ENCODE results near the gene HRH3. TPM values are rescaled to one million over a fixed set of nuclear protein-coding genes. Genes with fewer than 3 reads are reported as not detected.

The HRH3 gene
- total RNA-seq, 4 donors from 2014 or later = not detected

DNA sequence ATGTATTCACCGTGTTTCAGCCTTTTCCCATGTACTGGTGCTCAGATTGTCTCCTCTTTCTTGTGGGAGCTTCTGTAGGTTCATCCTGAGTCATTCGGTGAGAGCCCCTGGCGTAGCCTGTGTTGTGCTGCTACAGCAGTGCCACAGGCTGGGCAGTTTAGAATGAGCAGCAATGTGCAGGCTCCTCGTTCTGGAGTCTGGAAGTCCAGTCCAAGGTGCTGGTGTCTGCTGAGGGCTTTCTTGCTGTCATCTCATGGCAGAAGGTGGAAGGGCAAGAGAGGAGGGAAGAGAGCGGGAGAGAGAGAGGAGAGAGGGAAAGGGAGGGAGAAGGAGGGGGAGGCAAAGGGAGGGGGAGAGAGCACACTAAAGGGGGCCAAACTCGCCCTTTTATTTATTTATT lies 33.3 kb upstream of the HRH3 start:
- TF ChIP-seq, protein P1, sequence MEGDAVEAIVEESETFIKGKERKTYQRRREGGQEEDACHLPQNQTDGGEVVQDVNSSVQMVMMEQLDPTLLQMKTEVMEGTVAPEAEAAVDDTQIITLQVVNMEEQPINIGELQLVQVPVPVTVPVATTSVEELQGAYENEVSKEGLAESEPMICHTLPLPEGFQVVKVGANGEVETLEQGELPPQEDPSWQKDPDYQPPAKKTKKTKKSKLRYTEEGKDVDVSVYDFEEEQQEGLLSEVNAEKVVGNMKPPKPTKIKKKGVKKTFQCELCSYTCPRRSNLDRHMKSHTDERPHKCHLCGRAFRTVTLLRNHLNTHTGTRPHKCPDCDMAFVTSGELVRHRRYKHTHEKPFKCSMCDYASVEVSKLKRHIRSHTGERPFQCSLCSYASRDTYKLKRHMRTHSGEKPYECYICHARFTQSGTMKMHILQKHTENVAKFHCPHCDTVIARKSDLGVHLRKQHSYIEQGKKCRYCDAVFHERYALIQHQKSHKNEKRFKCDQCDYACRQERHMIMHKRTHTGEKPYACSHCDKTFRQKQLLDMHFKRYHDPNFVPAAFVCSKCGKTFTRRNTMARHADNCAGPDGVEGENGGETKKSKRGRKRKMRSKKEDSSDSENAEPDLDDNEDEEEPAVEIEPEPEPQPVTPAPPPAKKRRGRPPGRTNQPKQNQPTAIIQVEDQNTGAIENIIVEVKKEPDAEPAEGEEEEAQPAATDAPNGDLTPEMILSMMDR (IDR thresholded peaks at IDR 0.05; ENCODE audit: low read depth) = no peak

DNA sequence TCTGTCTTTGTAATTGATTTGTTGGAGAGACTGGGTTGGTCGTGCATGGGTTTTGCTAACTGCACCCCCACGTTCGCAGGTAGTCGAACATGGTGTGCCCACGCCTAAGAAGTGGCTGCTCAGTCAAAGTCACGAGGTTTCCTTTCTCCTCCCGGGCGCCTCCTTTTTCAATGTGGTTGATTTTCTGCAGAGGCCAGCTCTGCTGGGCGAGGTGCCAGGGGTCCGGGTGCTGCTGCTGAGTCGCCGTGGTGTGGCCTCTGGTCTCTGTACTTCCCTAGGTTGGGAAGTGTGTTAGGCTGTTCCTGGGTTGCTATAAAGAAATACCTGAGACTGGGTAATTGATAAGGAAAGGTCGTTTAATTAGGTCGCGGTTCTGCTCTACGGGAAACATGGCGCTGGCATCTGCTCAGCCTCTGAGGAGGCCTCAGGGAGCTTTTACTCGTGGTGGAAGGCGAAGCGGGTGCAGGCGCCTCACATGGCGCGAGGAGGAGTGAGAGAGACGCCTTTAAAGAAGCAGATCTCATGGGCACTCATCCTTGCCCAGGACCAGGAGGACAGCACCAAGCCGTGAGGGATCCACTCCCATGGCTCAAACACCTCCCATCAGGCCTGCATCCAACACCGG lies 32.4 kb upstream of the HRH3 start:
- TF ChIP-seq, protein P1 (IDR thresholded peaks at IDR 0.05; ENCODE audit: low read depth) = no peak

DNA sequence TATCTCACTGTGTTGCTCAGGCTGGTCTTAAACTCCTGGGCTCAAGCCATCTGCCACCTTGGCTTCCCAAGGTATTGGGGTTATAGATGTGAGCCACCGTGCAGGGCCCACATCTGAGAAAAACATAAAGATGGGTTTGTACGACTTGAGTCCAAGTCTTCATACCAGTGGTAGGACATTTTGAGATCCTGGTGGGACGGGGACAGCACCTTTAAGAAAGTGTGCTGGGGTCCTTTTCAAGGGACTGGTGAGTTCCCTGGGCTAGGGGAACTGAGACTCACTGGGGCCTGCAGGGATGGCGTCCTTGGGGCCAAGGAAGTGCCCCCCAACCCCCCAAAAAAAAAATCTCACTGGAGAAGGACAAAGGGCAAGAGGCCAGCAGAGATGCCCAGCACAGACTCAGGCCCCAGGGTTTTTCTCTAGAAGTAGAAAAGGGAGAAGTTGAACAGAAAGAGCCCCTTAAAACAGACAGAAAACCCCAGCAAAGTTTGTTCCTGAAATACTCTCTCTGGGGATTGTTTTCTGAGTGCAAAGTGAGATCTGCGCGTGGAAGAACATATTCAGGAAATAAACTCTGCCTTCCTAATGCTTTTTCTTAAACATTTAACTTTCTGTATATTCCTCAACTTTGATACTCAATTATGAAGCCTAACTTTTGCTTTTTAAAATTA lies 28.9 kb upstream of the HRH3 start:
- TF ChIP-seq, protein P1 (IDR thresholded peaks at IDR 0.05; ENCODE audit: low read depth) = no peak

DNA sequence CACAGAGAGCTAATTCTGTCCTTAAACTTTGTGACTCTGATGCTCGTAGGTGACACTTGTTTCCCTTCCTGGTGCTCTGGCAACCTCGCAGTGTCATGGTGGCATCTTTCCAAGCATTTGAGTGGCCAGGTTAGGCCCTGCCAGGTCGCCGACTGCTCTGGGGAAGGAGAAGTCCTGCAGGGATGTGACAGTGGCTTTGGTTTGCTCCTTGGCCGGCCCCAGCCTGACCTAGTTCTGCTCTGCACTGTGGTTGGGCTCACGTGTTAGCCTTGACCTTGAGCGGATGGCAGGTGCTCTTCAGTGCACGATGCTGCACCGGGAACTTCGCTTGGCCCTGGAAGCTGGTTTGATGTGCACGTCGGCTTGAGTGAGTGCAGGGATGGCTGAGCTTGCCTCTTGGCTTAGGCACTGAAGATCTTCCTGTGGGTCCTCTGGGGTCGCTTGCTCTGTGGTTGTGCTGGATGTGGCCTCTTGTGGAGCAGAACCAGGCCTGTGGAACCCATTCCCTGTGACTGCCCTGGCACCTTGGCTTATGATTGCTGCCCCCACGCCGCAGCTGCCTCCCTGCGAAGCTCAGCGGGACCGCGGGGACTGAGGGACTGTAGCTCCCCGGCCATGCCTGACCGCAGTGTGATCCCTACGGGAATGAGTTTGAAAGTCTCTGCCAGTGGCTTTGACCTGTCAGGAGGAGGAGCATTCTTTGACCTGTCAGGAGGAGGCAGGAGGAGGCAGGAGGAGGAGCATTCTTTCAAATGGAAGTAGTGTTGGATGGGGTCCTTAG lies 27.0 kb upstream of the HRH3 start:
- TF ChIP-seq, protein P1 (IDR thresholded peaks at IDR 0.05; ENCODE audit: low read depth) = no peak

DNA sequence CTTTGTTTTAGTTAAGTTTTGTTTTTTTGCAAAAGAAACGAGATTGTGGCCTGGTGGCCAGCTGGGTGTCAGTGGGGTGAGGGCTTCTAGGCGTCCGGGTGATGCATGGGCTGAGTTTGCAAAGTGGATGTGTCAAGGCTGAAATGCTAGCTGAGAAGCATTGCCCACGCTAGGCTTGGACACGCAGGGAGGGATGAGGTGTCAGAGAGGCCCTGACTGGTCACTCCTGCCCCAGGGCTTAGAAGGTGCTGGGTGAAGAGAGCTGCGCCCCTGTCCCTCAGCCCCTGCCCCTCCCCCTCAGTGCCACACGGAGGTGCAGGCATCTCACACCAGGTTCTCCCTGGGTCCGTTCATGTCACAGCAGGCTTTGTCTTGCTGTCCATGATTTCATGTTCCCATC lies 26.4 kb upstream of the HRH3 start:
- TF ChIP-seq, protein P1 (IDR thresholded peaks at IDR 0.05; ENCODE audit: low read depth) = no peak

DNA sequence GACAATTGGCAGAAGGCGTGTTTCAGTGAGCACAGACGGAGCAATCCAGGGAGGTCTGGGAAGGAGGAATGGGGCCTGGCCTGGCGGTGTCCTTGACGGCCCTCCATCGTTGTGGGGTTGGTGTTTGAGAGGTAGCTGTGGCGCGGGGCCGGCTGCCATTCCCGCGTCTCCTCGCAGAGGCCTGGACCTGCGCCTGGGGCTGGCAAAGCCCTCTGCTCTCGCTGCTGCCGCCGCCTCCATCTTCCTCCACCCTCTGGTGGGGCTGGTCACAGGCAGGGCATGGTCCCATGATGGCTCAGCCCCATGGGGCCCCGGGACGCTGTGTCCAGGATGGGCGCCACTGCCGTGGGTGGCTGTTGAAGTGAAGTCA lies 25.8 kb upstream of the HRH3 start:
- TF ChIP-seq, protein P1 (IDR thresholded peaks at IDR 0.05; ENCODE audit: low read depth) = no peak

DNA sequence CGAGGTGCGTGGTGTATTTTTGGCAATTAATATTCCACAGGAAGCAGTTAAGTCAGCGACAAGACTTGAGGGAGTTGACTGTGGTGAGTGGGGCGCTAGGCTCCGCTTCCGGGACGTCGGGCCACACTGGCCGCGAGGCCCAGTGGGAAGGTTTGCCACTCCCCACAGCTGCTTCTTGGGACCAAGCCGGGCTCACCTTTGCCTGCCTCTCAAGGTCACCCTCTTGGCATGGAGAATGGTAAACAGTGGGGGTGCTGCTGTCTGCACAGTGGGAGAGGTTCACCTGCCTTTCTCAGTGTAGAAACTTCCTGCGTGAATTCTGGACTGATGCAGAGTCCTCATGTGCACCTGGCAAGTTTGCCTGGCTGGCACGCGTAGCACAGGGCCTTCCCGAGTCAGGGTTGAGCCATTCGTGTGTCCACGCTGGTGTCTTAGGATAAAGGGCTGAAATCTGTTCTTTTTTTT lies 24.6 kb upstream of the HRH3 start:
- TF ChIP-seq, protein P1 (IDR thresholded peaks at IDR 0.05; ENCODE audit: low read depth) = no peak

Data from subcutaneous adipose tissue (tissue), 4 donors.